RWPE1 (cell line): ENCODE results near the gene SHISA9.

ENCODE experiments used
- CTCF ChIA-PET: fragments of 350-600 bp; sonication (Branson Sonifier 250); formaldehyde crosslinking; extraction: SDS; loops from one replicate; lab custom pipeline; 2021; lab: Yijun Ruan, JAX
- POLR2A ChIA-PET: fragments of 400-600 bp; formaldehyde crosslinking; extraction: SDS; loops from one replicate; lab custom pipeline; 2020; ENCODE audit warnings: antibody characterized with exemption; ENCODE audit not compliant: low non-redundant PET; lab: Yijun Ruan, JAX
- DNase-seq: peaks from one replicate; pipeline ENCODE4 v3.0.0; 2012; ENCODE audit warnings: low spot score
- H3K27ac ChIP-seq: fragments of 450-650 bp; 2 replicates; pipeline ENCODE4 v1.5.1; 2017
- CTCF ChIP-seq: fragments of 450-650 bp; conservative IDR thresholded peaks from 2 replicates; pipeline ENCODE4 v1.5.1; 2017; ENCODE audit warnings: low read depth, mild to moderate bottlenecking

The SHISA9 gene

GRCh38 chr16:13289515-13289914 is 388.1 kb downstream of the SHISA9 start:
- DNase-seq: no peak
- ChIA-PET POLR2A (no interaction called here), CTCF (no interaction called here)
- H3K27ac ChIP-seq: no peak overlapping the region
- no peak for TF ChIP-seq CTCF
